SJCRH30 (cell line): ENCODE results near the gene EXOSC7. TPM values are rescaled to one million over a fixed set of nuclear protein-coding genes. Genes with fewer than 3 reads are reported as not detected.
A peak's percentile ranks its signal among the peaks of the same experiment; 100 is the strongest.

ENCODE experiments used
- DNase-seq, 2 experiments: peaks; one replicate each; pipeline ENCODE4 v3.0.0-alpha.2; 2015 to 2020
- H3K27ac ChIP-seq: fragments of 250-450 bp; sonication (Bioruptor Pico); 2 replicates; pipeline ENCODE4 v1.5.1; 2020; ENCODE audit warnings: mild to moderate bottlenecking, moderate library complexity
- H3K27me3 ChIP-seq: fragments of 250-450 bp; sonication (Bioruptor Pico); 2 replicates; pipeline ENCODE4 v1.5.1; 2020; ENCODE audit warnings: mild to moderate bottlenecking, moderate library complexity
- H3K36me3 ChIP-seq: fragments of 250-450 bp; sonication (Bioruptor Pico); 2 replicates; pipeline ENCODE4 v1.5.1; 2020; ENCODE audit warnings: mild to moderate bottlenecking, moderate library complexity
- H3K4me1 ChIP-seq: fragments of 250-450 bp; sonication (Bioruptor Pico); 2 replicates; pipeline ENCODE4 v1.5.1; 2020; ENCODE audit warnings: mild to moderate bottlenecking, moderate library complexity
- H3K4me3 ChIP-seq: fragments of 250-450 bp; sonication (Bioruptor Pico); 2 replicates; pipeline ENCODE4 v1.5.1; 2020; ENCODE audit warnings: mild to moderate bottlenecking, moderate library complexity
- H3K9me3 ChIP-seq: fragments of 250-450 bp; sonication (Bioruptor Pico); replicated peaks from 2 replicates; pipeline ENCODE4 v1.5.1; 2020; ENCODE audit warnings: mild to moderate bottlenecking, moderate library complexity
- total RNA-seq: library from RNA; depleted of rRNA; stranded (reverse); fragments of >200 nt; shearing (Covaris generic); gene quantifications from 2 replicates; pipeline ENCODE4 v1.2.3, GENCODE V29; 2014

The EXOSC7 gene
- total RNA-seq, 1 experiment from 2014 or later: 41.8 TPM

GRCh38 chr3:45011756-45012508, 35.9 kb downstream of the EXOSC7 start:
- peak; percentile 49 to 69 for DNase-seq
- H3K4me1 ChIP-seq: peaks cover 17% of the 10 kb centered on the region
- H3K27ac ChIP-seq: peak overlapping the region; percentile 83
- no peaks in the 10 kb centered on the region for H3K27me3 ChIP-seq
- no peak overlapping the region for H3K4me3 ChIP-seq
- no peaks in the 10 kb centered on the region for H3K9me3 ChIP-seq
- peaks cover 17% of the 10 kb centered on the region for H3K36me3 ChIP-seq

DNA sequence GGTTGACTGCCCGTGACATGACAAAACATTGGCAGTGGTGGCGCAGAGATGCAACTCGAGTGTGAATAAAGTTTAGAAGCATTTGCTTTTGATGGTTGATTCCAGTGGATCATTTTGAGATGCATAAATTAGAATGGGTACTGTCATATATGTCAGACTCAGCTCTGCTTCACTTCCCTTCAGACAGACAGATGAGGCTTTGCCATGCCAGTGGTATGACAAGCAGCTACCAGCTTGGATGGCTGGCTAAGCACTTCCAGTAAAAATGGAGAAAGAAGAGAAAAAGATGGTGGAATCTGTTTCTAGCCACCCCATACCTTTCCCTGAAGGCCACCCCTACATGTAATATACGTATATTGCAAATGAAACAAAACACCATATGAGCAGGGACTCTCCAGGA, 36.5 kb downstream of the EXOSC7 start:
- Histone ChIP-seq H3K4me1 (peaks cover 17% of the 10 kb centered on the region), H3K9me3 (no peaks in the 10 kb centered on the region), H3K27me3 (no peaks in the 10 kb centered on the region), H3K4me3 (no peak overlapping the region), H3K36me3 (peaks cover 14% of the 10 kb centered on the region), H3K27ac (peak overlapping the region; percentile 83)
- no peak for DNase-seq

- Histone ChIP-seq H3K27me3 (no peaks in the 10 kb centered on the region), H3K4me3 (no peak overlapping the region), H3K4me1 (peaks cover 8% of the 10 kb centered on the region), H3K9me3 (no peaks in the 10 kb centered on the region), H3K36me3 (peaks cover 7% of the 10 kb centered on the region; the same call in 1 of the 2 replicates), H3K27ac (no peak overlapping the region)
- DNase-seq: no peak
Measured at GRCh38 chr3:45016916-45017315, 40.9 kb downstream of the EXOSC7 start.

DNA sequence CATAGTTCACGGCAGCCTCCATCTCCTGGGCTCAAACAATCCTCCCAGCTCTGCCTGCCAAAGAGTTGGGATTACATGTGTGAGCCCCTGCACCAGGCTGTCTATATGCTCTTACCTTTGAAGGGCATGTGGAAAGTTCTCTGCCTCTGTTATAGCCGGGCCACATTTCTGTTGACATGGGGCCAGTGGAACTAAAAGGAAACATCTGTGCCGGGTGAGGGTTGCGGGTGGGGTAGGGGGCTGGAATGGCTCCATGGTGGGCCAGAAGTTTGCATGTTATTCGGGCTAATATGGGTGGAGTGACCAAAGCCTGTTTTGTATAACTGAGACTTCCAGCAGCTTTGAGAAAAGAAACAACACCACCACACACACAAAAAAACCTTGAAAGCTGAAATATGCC, 41.8 kb downstream of the EXOSC7 start:
- H3K9me3 ChIP-seq: no peaks in the 10 kb centered on the region
- H3K4me1 ChIP-seq: peaks cover under 1% of the 10 kb centered on the region; the same call in 1 of the 2 replicates
- H3K27me3 ChIP-seq: no peaks in the 10 kb centered on the region
- peaks cover 7% of the 10 kb centered on the region; the same call in 1 of the 2 replicates for H3K36me3 ChIP-seq
- no peak overlapping the region for H3K4me3 ChIP-seq
- H3K27ac ChIP-seq: no peak overlapping the region
- no peak for DNase-seq

- Histone ChIP-seq H3K9me3 (no peaks in the 10 kb centered on the region), H3K27me3 (no peaks in the 10 kb centered on the region), H3K4me3 (no peak overlapping the region), H3K4me1 (no peaks in the 10 kb centered on the region; the same call in 1 of the 2 replicates), H3K27ac (no peak overlapping the region), H3K36me3 (no peaks in the 10 kb centered on the region)
- no peak for DNase-seq
Measured at GRCh38 chr3:45020534-45020933, 44.5 kb downstream of the EXOSC7 start.

GRCh38 chr3:45021524-45022297, 45.7 kb downstream of the EXOSC7 start:
- Histone ChIP-seq H3K4me3 (no peak overlapping the region), H3K27ac (no peak overlapping the region), H3K9me3 (no peaks in the 10 kb centered on the region), H3K27me3 (no peaks in the 10 kb centered on the region), H3K4me1 (no peaks in the 10 kb centered on the region; the same call in 1 of the 2 replicates), H3K36me3 (no peaks in the 10 kb centered on the region)
- DNase-seq: peak in 1 of 2 experiments; percentile 4

DNA sequence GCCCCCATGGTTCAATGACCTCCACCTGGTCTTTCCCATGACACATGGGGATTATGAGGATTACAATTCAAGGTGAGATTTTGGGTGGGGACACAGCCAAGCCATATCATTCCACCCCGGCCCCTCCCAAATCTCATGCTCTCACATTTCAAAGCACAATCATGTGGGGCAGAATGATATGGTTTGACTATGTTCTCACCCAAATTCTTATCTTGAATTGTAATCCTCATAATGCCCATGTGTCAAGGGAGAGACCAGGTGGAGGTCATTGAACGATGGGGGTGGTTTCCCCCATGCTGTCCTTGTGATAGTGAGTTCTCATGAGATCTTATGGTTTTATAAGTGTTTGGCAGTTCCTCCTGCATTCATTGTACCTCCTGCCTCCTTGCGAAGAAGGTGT, 47.6 kb downstream of the EXOSC7 start:
- H3K27me3 ChIP-seq: no peaks in the 10 kb centered on the region
- no peak overlapping the region for H3K27ac ChIP-seq
- DNase-seq: no peak
- no peak overlapping the region for H3K4me3 ChIP-seq
- no peaks in the 10 kb centered on the region for H3K9me3 ChIP-seq
- H3K4me1 ChIP-seq: no peaks in the 10 kb centered on the region; the same call in 1 of the 2 replicates
- no peaks in the 10 kb centered on the region for H3K36me3 ChIP-seq

DNA sequence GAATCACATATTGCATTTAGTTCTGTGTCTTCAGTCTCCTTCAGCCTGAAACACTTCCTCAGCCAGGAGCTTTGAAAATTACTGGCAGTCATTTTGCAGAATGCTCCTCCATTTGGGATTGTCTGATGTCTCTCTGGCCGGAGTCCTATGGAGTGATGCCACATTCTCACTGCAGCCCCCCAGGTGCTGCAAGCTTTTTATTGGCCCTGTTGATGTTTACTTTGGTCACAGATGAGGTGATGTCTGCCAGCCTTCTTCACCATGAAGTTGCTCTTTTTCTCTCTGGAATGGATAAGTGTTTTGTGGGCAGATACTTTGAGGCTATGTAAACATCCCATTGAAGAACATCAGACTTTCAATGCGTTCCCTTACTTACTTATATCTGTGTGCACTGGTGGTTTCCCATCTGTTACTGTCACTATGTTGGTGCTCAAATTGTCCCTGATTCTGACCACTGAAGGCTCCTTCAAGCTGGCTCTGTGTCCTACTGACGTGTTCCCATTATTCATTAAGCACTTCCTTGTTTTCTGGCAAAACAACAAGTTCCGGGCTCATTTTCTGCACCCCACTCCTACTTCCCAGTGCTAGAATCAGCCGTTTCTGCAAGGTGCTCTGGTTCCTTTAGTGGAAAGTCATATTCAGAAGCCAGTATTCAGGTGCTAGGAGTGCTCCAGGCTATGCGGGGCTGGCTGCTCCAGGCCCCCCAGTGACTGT, 48.7 kb downstream of the EXOSC7 start:
- H3K27ac ChIP-seq: no peak overlapping the region
- DNase-seq: no peak
- no peaks in the 10 kb centered on the region for H3K9me3 ChIP-seq
- H3K4me3 ChIP-seq: no peak overlapping the region
- H3K4me1 ChIP-seq: no peaks in the 10 kb centered on the region; the same call in 1 of the 2 replicates
- H3K36me3 ChIP-seq: no peaks in the 10 kb centered on the region
- no peaks in the 10 kb centered on the region for H3K27me3 ChIP-seq

GRCh38 chr3:45026038-45026437, 50.0 kb downstream of the EXOSC7 start, which contains the start of gene CLEC3B:
TSS of gene CLEC3B (plus strand) at chr3:45026303. CDS start at chr3:45026363, 60 bp downstream.
- H3K27me3 ChIP-seq: no peaks in the 10 kb centered on the region
- H3K36me3 ChIP-seq: no peaks in the 10 kb centered on the region
- peak; percentile 9 to 24 for DNase-seq
- no peak within 1 kb of the TSS for H3K27ac ChIP-seq
- no peaks in the 10 kb centered on the region for H3K9me3 ChIP-seq
- H3K4me3 ChIP-seq: no peak within 1 kb of the TSS
- no peaks in the 10 kb centered on the region; the same call in 1 of the 2 replicates for H3K4me1 ChIP-seq

DNA sequence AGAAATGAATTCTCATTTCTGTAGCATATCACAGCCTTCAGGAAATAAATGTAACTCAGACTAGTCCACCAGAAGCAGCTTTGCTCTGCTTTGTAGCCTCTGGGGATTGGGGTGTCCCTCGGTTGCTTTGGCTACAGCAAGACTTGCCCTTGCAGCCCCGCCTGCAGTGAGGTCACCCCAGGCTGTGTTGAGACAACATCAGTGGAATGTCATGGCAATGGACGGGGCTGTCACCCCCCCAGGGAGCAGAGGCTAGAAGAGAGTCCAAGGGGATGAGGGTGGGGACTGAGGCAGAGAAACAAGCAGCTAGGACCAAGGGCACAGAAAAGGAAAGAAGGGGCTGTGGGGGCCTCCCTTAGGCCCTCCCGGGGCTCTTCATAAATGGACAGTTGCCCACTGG, 50.9 kb downstream of the EXOSC7 start:
- DNase-seq: no peak
- no peaks in the 10 kb centered on the region for H3K36me3 ChIP-seq
- no peaks in the 10 kb centered on the region for H3K9me3 ChIP-seq
- no peak overlapping the region for H3K27ac ChIP-seq
- H3K4me3 ChIP-seq: no peak overlapping the region
- no peaks in the 10 kb centered on the region; the same call in 1 of the 2 replicates for H3K4me1 ChIP-seq
- no peaks in the 10 kb centered on the region for H3K27me3 ChIP-seq

- H3K27me3 ChIP-seq: no peaks in the 10 kb centered on the region
- no peaks in the 10 kb centered on the region for H3K9me3 ChIP-seq
- no peaks in the 10 kb centered on the region; the same call in 1 of the 2 replicates for H3K4me1 ChIP-seq
- DNase-seq: no peak
- H3K36me3 ChIP-seq: no peaks in the 10 kb centered on the region
- H3K4me3 ChIP-seq: no peak overlapping the region
- no peak overlapping the region for H3K27ac ChIP-seq
Measured at GRCh38 chr3:45027441-45027840, 51.4 kb downstream of the EXOSC7 start.

DNA sequence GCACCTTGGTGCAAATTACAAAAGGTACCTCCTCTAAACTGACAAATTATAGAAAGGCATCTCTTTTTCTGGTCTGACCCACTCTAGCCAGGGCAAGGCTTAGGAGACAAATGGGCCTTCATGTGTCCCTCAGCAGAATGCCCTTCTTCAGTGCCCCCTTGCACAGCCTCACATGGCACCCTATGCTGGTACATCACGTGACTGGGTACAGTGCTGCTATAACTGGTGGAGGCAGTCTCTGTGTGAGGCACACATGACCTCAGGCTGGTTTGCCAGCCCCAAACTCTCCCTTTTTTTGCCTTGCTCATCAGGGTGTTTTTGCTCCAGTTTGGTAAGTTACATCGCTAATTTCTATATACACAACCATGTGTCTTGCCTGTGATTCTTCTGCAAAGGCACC, 53.2 kb downstream of the EXOSC7 start:
- no peaks in the 10 kb centered on the region for H3K36me3 ChIP-seq
- H3K27me3 ChIP-seq: no peaks in the 10 kb centered on the region
- H3K9me3 ChIP-seq: no peaks in the 10 kb centered on the region
- H3K4me1 ChIP-seq: no peaks in the 10 kb centered on the region; the same call in 1 of the 2 replicates
- no peak overlapping the region for H3K27ac ChIP-seq
- no peak overlapping the region for H3K4me3 ChIP-seq
- no peak for DNase-seq

- no peaks in the 10 kb centered on the region; the same call in 1 of the 2 replicates for H3K4me1 ChIP-seq
- DNase-seq: no peak
- H3K9me3 ChIP-seq: no peaks in the 10 kb centered on the region
- no peaks in the 10 kb centered on the region for H3K36me3 ChIP-seq
- no peak overlapping the region for H3K27ac ChIP-seq
- no peaks in the 10 kb centered on the region for H3K27me3 ChIP-seq
- H3K4me3 ChIP-seq: no peak overlapping the region
Measured at GRCh38 chr3:45029661-45030060, 53.6 kb downstream of the EXOSC7 start.

DNA sequence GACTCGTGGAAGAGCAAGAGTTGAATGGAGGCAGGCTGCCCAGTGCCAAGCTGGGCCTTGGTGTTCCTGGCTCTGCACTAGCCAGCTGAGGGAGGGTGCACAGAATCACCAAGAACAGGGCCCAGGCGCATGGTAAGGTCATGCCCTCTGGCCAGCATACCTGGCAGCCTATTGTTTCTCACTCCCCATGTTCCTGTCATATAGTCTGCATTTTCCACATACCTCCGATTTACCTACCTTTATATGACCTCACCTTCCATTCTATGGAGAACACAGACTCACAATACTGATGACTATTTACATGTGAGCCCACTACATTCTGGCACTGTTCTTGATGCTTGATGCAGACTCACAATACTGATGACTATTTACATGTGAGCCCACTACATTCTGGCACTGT, 55.5 kb downstream of the EXOSC7 start:
- Histone ChIP-seq H3K9me3 (no peaks in the 10 kb centered on the region), H3K36me3 (no peaks in the 10 kb centered on the region), H3K4me1 (no peaks in the 10 kb centered on the region), H3K27ac (no peak overlapping the region), H3K4me3 (no peak overlapping the region), H3K27me3 (no peaks in the 10 kb centered on the region)
- DNase-seq: no peak

DNA sequence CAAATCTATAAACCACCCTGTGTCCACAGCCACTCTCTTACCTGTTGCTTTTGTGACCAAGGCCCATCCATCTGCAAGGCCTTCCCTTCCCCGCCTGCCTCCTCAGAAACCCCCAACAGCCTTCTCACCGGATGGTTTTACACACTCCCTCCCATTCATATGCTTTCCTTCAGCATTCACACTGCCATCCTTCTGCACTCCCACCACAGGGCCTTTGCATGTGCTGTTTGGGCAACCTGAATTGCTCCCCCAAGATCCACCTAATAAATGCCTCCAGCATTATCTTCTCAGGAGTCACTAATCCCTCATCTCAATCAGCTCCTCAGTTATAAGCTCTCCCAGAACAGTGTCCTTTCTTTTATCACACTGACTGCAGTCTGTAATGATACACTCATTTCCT, 56.1 kb downstream of the EXOSC7 start:
- Histone ChIP-seq H3K4me3 (no peak overlapping the region), H3K36me3 (no peaks in the 10 kb centered on the region), H3K4me1 (no peaks in the 10 kb centered on the region), H3K9me3 (no peaks in the 10 kb centered on the region), H3K27me3 (no peaks in the 10 kb centered on the region), H3K27ac (no peak overlapping the region)
- no peak for DNase-seq
